SK-N-SH treated with all-trans-retinoic acid at 6 μM for 48 hours (cell line): ENCODE results near the gene HCFC1R1.

Experiments
- ATAC-seq: fragments of 200-7000 bp; cut with Tn5 transposase; 3 replicates; pipeline ENCODE4 v1.9.1; 2020; ENCODE audit warnings: mild to moderate bottlenecking, moderate library complexity
- ARNTL ChIP-seq: fragments of 450-650 bp; formaldehyde crosslinking; IDR thresholded peaks from 2 replicates; pipeline ENCODE4 v1.5.0; 2020; ENCODE audit warnings: low read depth, mild to moderate bottlenecking, moderate library complexity, borderline replicate concordance
- ESRRG ChIP-seq: fragments of 250-450 bp; sonication (Bioruptor Pico); IDR thresholded peaks from 2 replicates; pipeline ENCODE4 v1.6.1; 2021; ENCODE audit warnings: mild to moderate bottlenecking
- GLIS3 ChIP-seq: fragments of 250-450 bp; sonication (Bioruptor Pico); IDR thresholded peaks from 2 replicates; pipeline ENCODE4 v1.5.0; 2020; ENCODE audit warnings: mild to moderate bottlenecking, moderate library complexity
- PPARA ChIP-seq: fragments of 250-450 bp; sonication (Bioruptor Pico); IDR thresholded peaks from 2 replicates; pipeline ENCODE4 v1.5.0; 2020; ENCODE audit warnings: mild to moderate bottlenecking, borderline replicate concordance
- RARB ChIP-seq: fragments of 250-450 bp; sonication (Bioruptor Pico); IDR thresholded peaks from 2 replicates; pipeline ENCODE4 v1.8.0; 2021; ENCODE audit warnings: mild to moderate bottlenecking, moderate library complexity
- SNAI2 ChIP-seq: fragments of 250-450 bp; sonication (Bioruptor Pico); IDR thresholded peaks from 2 replicates; pipeline ENCODE4 v1.5.0; 2020; ENCODE audit warnings: mild to moderate bottlenecking, moderate library complexity
- TOX ChIP-seq: fragments of 250-450 bp; sonication (Bioruptor Pico); IDR thresholded peaks from 2 replicates; pipeline ENCODE4 v1.8.0; 2021; ENCODE audit warnings: mild to moderate bottlenecking, moderate library complexity, borderline replicate concordance
- ZFP3 ChIP-seq: fragments of 250-450 bp; sonication (Bioruptor Pico); IDR thresholded peaks from 2 replicates; pipeline ENCODE4 v1.5.0; 2020; ENCODE audit warnings: mild to moderate bottlenecking, moderate library complexity
- ZFP30 ChIP-seq: fragments of 450-650 bp; formaldehyde crosslinking; IDR thresholded peaks from 2 replicates; pipeline ENCODE4 v1.5.0; 2022; ENCODE audit warnings: mild to moderate bottlenecking, moderate library complexity
- ZNF70 ChIP-seq: fragments of 450-650 bp; formaldehyde crosslinking; IDR thresholded peaks from 2 replicates; pipeline ENCODE4 v1.5.0; 2020; ENCODE audit warnings: mild to moderate bottlenecking, moderate library complexity
- TF ChIP-seq, protein P1 (sequence below): fragments of 250-450 bp; sonication (Bioruptor Pico); IDR thresholded peaks from 2 replicates; pipeline ENCODE4 v1.5.1; 2020; ENCODE audit warnings: low read depth, mild to moderate bottlenecking, moderate library complexity
- TF ChIP-seq, protein P2 (sequence below): fragments of 250-450 bp; sonication (Bioruptor Pico); IDR thresholded peaks from 2 replicates; pipeline ENCODE4 v1.5.1; 2021; ENCODE audit warnings: mild to moderate bottlenecking, moderate library complexity
- TF ChIP-seq, protein P3 (sequence below): fragments of 250-450 bp; sonication (Bioruptor Pico); IDR thresholded peaks from 2 replicates; pipeline ENCODE4 v1.5.0; 2020; ENCODE audit warnings: mild to moderate bottlenecking, moderate library complexity
- TF ChIP-seq, protein P4 (sequence below): fragments of 250-450 bp; sonication (Bioruptor Pico); IDR thresholded peaks from 2 replicates; pipeline ENCODE4 v1.8.0; 2020; ENCODE audit warnings: mild to moderate bottlenecking, moderate library complexity, borderline replicate concordance

HCFC1R1 gene

DNA sequence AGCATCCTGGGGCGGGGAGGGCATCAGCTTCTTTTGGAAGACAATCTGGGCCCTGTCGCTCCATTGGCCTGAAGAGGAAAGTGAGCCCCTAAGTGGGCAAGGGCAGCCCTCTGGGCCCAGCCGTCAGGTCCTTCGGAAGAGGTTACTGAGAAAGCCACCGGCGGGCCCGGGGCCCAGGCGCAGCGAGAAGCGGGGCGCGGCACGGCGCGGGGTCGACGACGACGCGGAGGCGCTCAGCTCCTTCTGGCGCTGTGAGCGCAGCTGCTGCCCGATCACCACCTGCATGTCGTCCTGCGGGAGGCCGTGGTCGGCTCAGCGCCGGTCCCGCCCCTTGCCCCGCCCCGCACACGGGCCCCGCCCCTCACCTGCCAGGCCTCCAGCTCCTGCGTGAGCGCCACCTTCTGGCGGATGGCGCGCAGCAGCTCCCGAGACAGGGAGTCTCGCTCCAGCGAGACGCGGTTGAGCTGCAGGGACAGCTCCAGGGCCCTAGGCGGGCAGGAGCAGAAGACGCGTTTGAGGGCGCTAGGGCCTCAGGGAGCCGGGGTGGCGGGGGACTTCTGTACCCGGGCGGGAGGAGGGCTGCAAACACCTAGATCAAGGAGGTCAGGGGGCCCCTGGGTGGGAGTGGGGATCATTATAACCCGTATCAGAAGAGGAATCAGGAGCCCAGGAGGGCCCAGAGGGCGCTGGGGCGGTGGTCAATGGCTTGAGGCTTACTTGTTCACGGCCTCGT, 4.4 kb upstream of the HCFC1R1 start (continued):
- TF ChIP-seq, protein P1, sequence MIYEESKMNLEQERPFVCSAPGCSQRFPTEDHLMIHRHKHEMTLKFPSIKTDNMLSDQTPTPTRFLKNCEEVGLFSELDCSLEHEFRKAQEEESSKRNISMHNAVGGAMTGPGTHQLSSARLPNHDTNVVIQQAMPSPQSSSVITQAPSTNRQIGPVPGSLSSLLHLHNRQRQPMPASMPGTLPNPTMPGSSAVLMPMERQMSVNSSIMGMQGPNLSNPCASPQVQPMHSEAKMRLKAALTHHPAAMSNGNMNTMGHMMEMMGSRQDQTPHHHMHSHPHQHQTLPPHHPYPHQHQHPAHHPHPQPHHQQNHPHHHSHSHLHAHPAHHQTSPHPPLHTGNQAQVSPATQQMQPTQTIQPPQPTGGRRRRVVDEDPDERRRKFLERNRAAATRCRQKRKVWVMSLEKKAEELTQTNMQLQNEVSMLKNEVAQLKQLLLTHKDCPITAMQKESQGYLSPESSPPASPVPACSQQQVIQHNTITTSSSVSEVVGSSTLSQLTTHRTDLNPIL (CRISPR knock-in tag): no peak
- TF ChIP-seq, protein P2, sequence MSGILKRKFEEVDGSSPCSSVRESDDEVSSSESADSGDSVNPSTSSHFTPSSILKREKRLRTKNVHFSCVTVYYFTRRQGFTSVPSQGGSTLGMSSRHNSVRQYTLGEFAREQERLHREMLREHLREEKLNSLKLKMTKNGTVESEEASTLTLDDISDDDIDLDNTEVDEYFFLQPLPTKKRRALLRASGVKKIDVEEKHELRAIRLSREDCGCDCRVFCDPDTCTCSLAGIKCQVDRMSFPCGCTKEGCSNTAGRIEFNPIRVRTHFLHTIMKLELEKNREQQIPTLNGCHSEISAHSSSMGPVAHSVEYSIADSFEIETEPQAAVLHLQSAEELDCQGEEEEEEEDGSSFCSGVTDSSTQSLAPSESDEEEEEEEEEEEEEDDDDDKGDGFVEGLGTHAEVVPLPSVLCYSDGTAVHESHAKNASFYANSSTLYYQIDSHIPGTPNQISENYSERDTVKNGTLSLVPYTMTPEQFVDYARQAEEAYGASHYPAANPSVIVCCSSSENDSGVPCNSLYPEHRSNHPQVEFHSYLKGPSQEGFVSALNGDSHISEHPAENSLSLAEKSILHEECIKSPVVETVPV: no peak

DNA sequence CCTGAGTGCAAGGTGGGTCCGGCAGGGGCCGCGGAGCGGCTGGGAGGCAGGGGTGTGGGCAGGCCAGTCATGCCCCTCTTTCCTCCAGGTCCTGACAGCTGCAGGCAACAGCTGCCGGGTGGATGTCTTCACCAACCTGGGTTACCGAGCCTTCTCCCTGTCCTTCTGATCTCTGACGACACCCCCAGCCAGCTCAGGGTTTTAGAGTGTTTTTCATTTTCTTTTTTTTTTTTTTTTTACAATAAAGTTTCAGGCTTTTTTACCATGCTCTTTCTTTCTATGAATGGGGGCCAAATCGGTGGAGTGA, 3.7 kb upstream of the HCFC1R1 start:
- TF ChIP-seq PPARA (no peak), ZFP3 (CRISPR knock-in tag) (no peak), ARNTL (CRISPR knock-in tag) (no peak), GLIS3 (CRISPR knock-in tag) (no peak), ZFP30 (no peak)
- TF ChIP-seq, protein P2: no peak
- ATAC-seq: no peak

DNA sequence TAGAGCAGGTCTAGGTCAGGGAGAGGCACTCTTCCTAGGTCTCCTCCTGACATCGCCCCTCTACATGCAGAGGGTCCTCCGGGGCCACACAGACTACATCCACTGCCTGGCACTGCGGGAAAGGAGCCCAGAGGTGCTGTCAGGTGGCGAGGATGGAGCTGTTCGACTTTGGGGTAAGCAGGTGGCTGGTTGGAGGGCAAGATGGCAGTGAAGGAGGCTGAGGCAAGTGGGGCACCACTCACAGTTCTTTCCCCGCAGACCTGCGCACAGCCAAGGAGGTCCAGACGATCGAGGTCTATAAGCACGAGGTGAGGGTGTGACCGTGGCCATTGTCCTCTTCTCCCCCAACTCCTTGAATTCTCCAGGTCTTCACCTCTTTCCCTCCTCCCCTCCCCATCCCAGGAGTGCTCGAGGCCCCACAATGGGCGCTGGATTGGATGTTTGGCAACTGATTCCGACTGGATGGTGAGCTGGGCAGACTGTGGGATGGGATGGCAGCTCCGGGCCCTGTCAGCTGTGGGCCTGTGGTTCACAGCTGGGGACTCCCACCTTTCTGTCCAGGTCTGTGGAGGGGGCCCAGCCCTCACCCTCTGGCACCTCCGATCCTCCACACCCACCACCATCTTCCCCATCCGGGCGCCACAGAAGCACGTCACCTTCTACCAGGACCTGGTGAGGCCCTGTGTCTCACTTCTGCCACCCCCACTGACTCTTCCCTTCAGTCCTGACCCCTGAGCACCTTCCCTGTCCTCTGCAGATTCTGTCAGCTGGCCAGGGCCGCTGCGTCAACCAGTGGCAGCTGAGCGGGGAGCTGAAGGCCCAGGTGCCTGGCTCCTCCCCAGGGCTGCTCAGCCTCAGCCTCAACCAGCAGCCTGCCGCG, 3.1 kb upstream of the HCFC1R1 start:
- ATAC-seq: no peak

DNA sequence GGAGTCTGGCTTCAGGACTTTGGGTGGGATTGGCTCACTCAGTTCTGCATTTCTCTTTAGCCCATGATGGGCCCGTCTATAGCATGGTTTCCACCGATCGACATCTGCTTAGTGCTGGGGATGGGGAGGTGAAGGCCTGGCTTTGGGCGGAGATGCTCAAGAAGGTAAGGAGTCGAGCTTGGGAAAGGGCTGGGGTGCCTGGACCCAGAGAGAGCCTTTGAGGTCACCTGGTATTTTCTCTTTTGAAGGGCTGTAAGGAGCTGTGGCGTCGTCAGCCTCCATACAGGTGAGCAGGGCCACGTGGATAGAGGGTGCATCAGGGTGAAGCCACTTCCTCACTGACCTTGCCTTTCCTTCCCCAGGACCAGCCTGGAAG, 2.2 kb upstream of the HCFC1R1 start:
- ATAC-seq: no peak
- no peak for TF ChIP-seq ZFP30
- TF ChIP-seq, protein P3, sequence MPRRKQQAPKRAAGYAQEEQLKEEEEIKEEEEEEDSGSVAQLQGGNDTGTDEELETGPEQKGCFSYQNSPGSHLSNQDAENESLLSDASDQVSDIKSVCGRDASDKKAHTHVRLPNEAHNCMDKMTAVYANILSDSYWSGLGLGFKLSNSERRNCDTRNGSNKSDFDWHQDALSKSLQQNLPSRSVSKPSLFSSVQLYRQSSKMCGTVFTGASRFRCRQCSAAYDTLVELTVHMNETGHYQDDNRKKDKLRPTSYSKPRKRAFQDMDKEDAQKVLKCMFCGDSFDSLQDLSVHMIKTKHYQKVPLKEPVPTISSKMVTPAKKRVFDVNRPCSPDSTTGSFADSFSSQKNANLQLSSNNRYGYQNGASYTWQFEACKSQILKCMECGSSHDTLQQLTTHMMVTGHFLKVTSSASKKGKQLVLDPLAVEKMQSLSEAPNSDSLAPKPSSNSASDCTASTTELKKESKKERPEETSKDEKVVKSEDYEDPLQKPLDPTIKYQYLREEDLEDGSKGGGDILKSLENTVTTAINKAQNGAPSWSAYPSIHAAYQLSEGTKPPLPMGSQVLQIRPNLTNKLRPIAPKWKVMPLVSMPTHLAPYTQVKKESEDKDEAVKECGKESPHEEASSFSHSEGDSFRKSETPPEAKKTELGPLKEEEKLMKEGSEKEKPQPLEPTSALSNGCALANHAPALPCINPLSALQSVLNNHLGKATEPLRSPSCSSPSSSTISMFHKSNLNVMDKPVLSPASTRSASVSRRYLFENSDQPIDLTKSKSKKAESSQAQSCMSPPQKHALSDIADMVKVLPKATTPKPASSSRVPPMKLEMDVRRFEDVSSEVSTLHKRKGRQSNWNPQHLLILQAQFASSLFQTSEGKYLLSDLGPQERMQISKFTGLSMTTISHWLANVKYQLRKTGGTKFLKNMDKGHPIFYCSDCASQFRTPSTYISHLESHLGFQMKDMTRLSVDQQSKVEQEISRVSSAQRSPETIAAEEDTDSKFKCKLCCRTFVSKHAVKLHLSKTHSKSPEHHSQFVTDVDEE (CRISPR knock-in tag): no peak

More for the DNA sequence above, 3.1 kb upstream of the HCFC1R1 start:
- no peak for TF ChIP-seq ZNF70 (CRISPR knock-in tag)
- TF ChIP-seq ESRRG (CRISPR knock-in tag): no peak
- no peak for TF ChIP-seq TOX
- TF ChIP-seq, protein P4, sequence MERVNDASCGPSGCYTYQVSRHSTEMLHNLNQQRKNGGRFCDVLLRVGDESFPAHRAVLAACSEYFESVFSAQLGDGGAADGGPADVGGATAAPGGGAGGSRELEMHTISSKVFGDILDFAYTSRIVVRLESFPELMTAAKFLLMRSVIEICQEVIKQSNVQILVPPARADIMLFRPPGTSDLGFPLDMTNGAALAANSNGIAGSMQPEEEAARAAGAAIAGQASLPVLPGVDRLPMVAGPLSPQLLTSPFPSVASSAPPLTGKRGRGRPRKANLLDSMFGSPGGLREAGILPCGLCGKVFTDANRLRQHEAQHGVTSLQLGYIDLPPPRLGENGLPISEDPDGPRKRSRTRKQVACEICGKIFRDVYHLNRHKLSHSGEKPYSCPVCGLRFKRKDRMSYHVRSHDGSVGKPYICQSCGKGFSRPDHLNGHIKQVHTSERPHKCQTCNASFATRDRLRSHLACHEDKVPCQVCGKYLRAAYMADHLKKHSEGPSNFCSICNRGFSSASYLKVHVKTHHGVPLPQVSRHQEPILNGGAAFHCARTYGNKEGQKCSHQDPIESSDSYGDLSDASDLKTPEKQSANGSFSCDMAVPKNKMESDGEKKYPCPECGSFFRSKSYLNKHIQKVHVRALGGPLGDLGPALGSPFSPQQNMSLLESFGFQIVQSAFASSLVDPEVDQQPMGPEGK (CRISPR knock-in tag): no peak
- TF ChIP-seq SNAI2 (CRISPR knock-in tag): no peak
- TF ChIP-seq RARB (CRISPR knock-in tag): no peak
- TF ChIP-seq ZFP30: no peak
